ENCODE measurements around the gene IFNGR1. TPM values are rescaled to one million over a fixed set of nuclear protein-coding genes. Genes with fewer than 3 reads are reported as not detected.

Gene IFNGR1
- total RNA-seq, 4 donors from 2014 or later: 53.5 to 122 (median 94.9) TPM

- no peak overlapping the region for H3K4me3 ChIP-seq
- H3K27me3 ChIP-seq: no peaks in the 10 kb centered on the region
- no peak for DNase-seq
- no peak for TF ChIP-seq POLR2A (IDR thresholded peaks at IDR 0.05)
- TF ChIP-seq, protein P1, sequence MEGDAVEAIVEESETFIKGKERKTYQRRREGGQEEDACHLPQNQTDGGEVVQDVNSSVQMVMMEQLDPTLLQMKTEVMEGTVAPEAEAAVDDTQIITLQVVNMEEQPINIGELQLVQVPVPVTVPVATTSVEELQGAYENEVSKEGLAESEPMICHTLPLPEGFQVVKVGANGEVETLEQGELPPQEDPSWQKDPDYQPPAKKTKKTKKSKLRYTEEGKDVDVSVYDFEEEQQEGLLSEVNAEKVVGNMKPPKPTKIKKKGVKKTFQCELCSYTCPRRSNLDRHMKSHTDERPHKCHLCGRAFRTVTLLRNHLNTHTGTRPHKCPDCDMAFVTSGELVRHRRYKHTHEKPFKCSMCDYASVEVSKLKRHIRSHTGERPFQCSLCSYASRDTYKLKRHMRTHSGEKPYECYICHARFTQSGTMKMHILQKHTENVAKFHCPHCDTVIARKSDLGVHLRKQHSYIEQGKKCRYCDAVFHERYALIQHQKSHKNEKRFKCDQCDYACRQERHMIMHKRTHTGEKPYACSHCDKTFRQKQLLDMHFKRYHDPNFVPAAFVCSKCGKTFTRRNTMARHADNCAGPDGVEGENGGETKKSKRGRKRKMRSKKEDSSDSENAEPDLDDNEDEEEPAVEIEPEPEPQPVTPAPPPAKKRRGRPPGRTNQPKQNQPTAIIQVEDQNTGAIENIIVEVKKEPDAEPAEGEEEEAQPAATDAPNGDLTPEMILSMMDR (IDR thresholded peaks at IDR 0.05): no peak
- no peaks in the 10 kb centered on the region for H3K4me1 ChIP-seq
- no peaks in the 10 kb centered on the region for H3K36me3 ChIP-seq
- intact Hi-C loops (cut with DNase I; ENCODE audit: low total_unique reads): no loop called here
- peak overlapping the region; percentile 51 to 97 for H3K27ac ChIP-seq
- no peaks in the 10 kb centered on the region for H3K9me3 ChIP-seq
Observed at GRCh38 chr6:137214931-137215330, 4.3 kb downstream of the IFNGR1 start.

DNA sequence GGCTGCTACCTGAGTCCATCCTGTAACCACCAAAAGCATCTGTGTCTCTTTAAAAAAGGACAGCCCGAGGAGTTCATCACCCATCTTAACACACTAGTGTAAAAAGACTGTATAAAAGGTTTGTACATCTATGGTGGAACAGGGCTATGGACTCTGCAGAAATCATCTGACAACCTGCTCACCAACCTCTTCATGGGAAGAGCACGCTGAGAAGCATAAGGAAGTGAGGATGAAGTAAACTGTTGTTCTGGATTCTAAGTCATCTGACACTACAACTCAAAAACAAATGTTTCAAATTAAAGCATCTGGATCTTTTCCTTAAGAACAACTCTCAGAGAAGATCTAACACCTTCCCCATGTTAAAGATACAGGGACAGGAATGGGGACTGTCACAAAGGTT, 5.4 kb downstream of the IFNGR1 start:
- Histone ChIP-seq H3K36me3 (no peaks in the 10 kb centered on the region), H3K27ac (peak overlapping the region; percentile 51 to 97), H3K9me3 (no peaks in the 10 kb centered on the region), H3K4me3 (no peak overlapping the region), H3K4me1 (no peaks in the 10 kb centered on the region), H3K27me3 (no peaks in the 10 kb centered on the region)
- TF ChIP-seq, protein P1 (IDR thresholded peaks at IDR 0.05): no peak
- TF ChIP-seq POLR2A (IDR thresholded peaks at IDR 0.05): no peak
- no peak for DNase-seq
- intact Hi-C loops (cut with DNase I; ENCODE audit: low total_unique reads): no loop called here

DNA sequence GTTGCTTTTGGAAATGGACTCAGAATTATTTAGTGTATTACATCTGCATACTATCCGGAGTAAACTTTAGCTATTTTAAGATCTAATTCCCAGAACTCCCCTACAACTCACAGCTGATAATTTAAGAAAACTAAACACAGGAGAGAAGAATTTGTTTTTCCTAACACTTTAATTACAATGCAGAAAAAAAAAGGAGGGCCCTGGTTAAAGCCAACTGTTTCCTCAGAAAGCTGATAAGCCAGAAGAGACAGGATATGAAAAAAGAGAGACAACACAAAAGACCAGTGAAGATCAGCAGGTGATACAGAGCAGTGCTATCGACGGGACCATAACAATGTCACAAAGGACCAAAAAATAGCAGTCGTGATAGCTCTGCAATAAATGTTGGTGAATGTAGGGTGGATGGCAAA, 5.8 kb downstream of the IFNGR1 start:
- Histone ChIP-seq H3K4me1 (peaks cover 0 to 3% of the 10 kb centered on the region in 2 donors), H3K4me3 (no peak overlapping the region), H3K9me3 (no peaks in the 10 kb centered on the region), H3K27ac (peak overlapping the region; percentile 51 to 97), H3K36me3 (no peaks in the 10 kb centered on the region), H3K27me3 (no peaks in the 10 kb centered on the region)
- no peak for DNase-seq
- intact Hi-C loops (cut with DNase I; ENCODE audit: low total_unique reads): no loop called here
- no peak for TF ChIP-seq POLR2A (IDR thresholded peaks at IDR 0.05)
- TF ChIP-seq, protein P1 (IDR thresholded peaks at IDR 0.05): no peak

DNA sequence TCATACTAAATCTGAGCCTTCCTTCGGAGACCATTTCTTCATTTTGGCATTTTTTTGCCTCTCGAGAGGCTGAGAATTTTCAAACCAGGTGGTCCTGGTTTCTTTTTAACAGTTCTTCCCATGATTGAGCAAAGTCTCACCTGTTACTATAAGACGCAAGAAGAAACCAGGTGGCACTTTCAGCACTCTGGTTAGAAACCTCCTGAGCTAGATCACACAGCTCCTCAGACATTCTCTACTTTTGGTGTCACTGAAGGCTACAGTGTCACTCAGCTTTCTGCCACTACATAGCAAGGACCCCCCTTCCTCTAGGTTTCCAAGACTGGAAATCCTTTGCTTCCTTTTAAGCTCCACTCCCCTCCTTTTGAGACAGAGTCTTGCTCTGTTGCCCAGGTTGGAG, 7.3 kb downstream of the IFNGR1 start:
- Histone ChIP-seq H3K4me3 (no peak overlapping the region), H3K4me1 (peaks cover 0 to 9% of the 10 kb centered on the region in 2 donors), H3K27me3 (no peaks in the 10 kb centered on the region), H3K36me3 (no peaks in the 10 kb centered on the region), H3K27ac (peak overlapping the region; percentile 18 to 97), H3K9me3 (no peaks in the 10 kb centered on the region)
- intact Hi-C loops (cut with DNase I; ENCODE audit: low total_unique reads): no loop called here
- TF ChIP-seq, protein P1 (IDR thresholded peaks at IDR 0.05): no peak
- no peak for TF ChIP-seq POLR2A (IDR thresholded peaks at IDR 0.05)
- DNase-seq: no peak

DNA sequence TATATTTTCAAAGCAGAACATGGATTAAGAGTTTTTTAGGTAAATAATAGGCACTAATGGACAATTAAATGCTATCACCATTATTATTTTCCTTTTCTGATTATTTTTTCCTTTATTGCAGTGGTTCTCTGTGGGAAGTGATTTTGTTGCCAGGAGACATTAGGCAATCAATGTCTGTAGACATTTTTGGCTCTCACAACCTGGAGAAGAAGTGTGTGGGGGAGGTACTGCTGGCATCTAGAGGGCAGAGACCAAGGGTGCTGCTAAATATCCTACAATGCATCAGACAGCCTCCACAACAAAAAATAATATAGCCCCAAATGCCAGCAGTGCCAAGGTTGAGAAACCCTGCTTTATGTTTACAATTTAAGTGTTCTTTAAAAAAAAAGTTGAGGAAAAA, 8.3 kb downstream of the IFNGR1 start:
- Histone ChIP-seq H3K4me1 (peaks cover 0 to 9% of the 10 kb centered on the region in 2 donors), H3K36me3 (no peaks in the 10 kb centered on the region), H3K27me3 (no peaks in the 10 kb centered on the region), H3K9me3 (no peaks in the 10 kb centered on the region), H3K4me3 (no peak overlapping the region), H3K27ac (peak overlapping the region; percentile 12 to 97)
- no peak for DNase-seq
- intact Hi-C loops (cut with DNase I; ENCODE audit: low total_unique reads): no loop called here
- TF ChIP-seq, protein P1 (IDR thresholded peaks at IDR 0.05): no peak
- no peak for TF ChIP-seq POLR2A (IDR thresholded peaks at IDR 0.05)

Data from uterus (tissue), 4 donors.